MM.1S (cell line): ENCODE measurements around the gene GABRB2.

Source experiments
- CTCF ChIP-seq: fragments of 300-600 bp; sonication (generic); IDR thresholded peaks from 2 replicates; pipeline ENCODE4 v1.5.1; 2016; ENCODE audit warnings: antibody characterized with exemption, low read length, mixed read lengths
- EZH2 ChIP-seq: fragments of 300-600 bp; sonication (generic); optimal IDR thresholded peaks from 2 replicates; pipeline ENCODE3; 2017; ENCODE audit warnings: low read depth, mild to moderate bottlenecking, antibody characterized with exemption, low read length, mixed read lengths
- EZH2phosphoT487 ChIP-seq: fragments of 300-600 bp; sonication (generic); IDR thresholded peaks from 2 replicates; pipeline ENCODE4 v1.6.1; 2018; ENCODE audit warnings: antibody characterized with exemption, low read length

GRCh38 chr5:161549106-161549505 lies 2.6 kb upstream of the GABRB2 start:
- no peak for TF ChIP-seq CTCF
- no peak for TF ChIP-seq EZH2
- no peak for TF ChIP-seq EZH2phosphoT487
